K562 (cell line): Measurements from ENCODE around the gene TMEM107. TPM values are rescaled to one million over a fixed set of nuclear protein-coding genes. Genes with fewer than 3 reads are reported as not detected.

Source experiments
- ATAC-seq: fragments of 200-7000 bp; cut with Tn5 transposase; 3 replicates; pipeline ENCODE4 v1.9.1; 2020; ENCODE audit warnings: moderate library complexity
- BruUV-seq: library from RNA; stranded (reverse); fragments of 400-500 nt; replicated peaks from 2 replicates; lab custom pipeline; 2021; lab: Mats Ljungman, UMichigan
- CTCF ChIA-PET: fragments of 300-600 bp; formaldehyde crosslinking; extraction: SDS; loops from one replicate; lab custom pipeline; 2021; ENCODE audit warnings: low intra/inter-chr PET ratio; lab: Yijun Ruan, JAX
- POLR2A ChIA-PET: fragments of 300-600, 350-650 bp; sonication (Branson Sonifier 250); formaldehyde crosslinking; extraction: SDS; loops from one replicate; lab custom pipeline; 2021; ENCODE audit warnings: antibody characterized with exemption, inconsistent platforms; lab: Yijun Ruan, JAX
- DNase-seq, 4 experiments: peaks; one replicate each; pipeline versions ENCODE4 v3.0.0 to v3.0.0-alpha.2; 2011 to 2018; ENCODE audit warnings: low spot score in 3 of 4, mixed read lengths in 3 of 4; ENCODE audit errors: extremely low read depth in 1 of 4
- FAIRE-seq: peaks from 2 replicates; lab custom pipeline; 2011; peaks lifted over from hg19 to GRCh38; lab: Jason Lieb, UNC
- H2AFZ ChIP-seq: 2 replicates; pipeline ENCODE4 v1.6.0; 2011; ENCODE audit warnings: low read depth, low read length, control low read depth, inconsistent platforms
- H3K27ac ChIP-seq: fragments of 200-600 bp; 3 replicates; pipeline ENCODE4 v1.8.0; 2011; ENCODE audit warnings: low read depth, mild to moderate bottlenecking, control low read depth, inconsistent platforms, low read length, moderate library complexity, mixed read lengths; ENCODE audit errors: extremely low read depth
- H3K27me3 ChIP-seq, 2 experiments: fragments of 300-600 bp in 1 of 2; 2 replicates in 1 of 2; 3 replicates in 1 of 2; pipeline versions ENCODE4 v1.6.0 to v1.8.0; 2011; ENCODE audit warnings: inconsistent platforms in 2 of 2, low read length in 2 of 2, mild to moderate bottlenecking in 1 of 2, mixed read lengths in 1 of 2, moderate library complexity in 1 of 2; ENCODE audit not compliant: control insufficient read depth in 2 of 2, insufficient read depth in 2 of 2
- H3K36me3 ChIP-seq: fragments of 300-600 bp; 3 replicates; pipeline ENCODE4 v1.8.0; 2011; ENCODE audit warnings: mild to moderate bottlenecking, low read length, inconsistent platforms; ENCODE audit not compliant: control insufficient read depth, insufficient read depth
- H3K4me1 ChIP-seq, 2 experiments: fragments of 200-600 bp in 1 of 2; replicated peaks in 1 of 2; 2 replicates in 1 of 2; 3 replicates in 1 of 2; pipeline versions ENCODE4 v1.5.1 to v1.8.0; 2011; ENCODE audit warnings: inconsistent platforms in 2 of 2, low read length in 2 of 2, mild to moderate bottlenecking in 1 of 2, mixed read lengths in 1 of 2, moderate library complexity in 1 of 2; ENCODE audit not compliant: control insufficient read depth in 2 of 2, insufficient read depth in 2 of 2
- H3K4me2 ChIP-seq: 2 replicates; pipeline ENCODE4 v1.6.1; 2011; ENCODE audit warnings: low read length, control low read depth, inconsistent platforms, mixed read lengths; ENCODE audit not compliant: insufficient read depth
- H3K4me3 ChIP-seq: fragments of 200-600 bp; sonication (generic), shearing (Covaris generic); 2 replicates; pipeline ENCODE4 v1.5.1; 2016; ENCODE audit warnings: control low read depth, inconsistent platforms
- H3K79me2 ChIP-seq: fragments of 200-600 bp; 3 replicates; pipeline ENCODE4 v1.8.0; 2011; ENCODE audit warnings: low read length, inconsistent platforms; ENCODE audit not compliant: control insufficient read depth, insufficient read depth
- H3K9ac ChIP-seq, 2 experiments: 2 replicates each; pipeline versions ENCODE4 v1.6.0 to v1.6.1; 2011; ENCODE audit warnings: low read depth in 2 of 2, low read length in 2 of 2, control low read depth in 1 of 2, inconsistent platforms in 1 of 2, mild to moderate bottlenecking in 1 of 2, mixed read lengths in 1 of 2; ENCODE audit not compliant: insufficient read depth in 1 of 2
- H3K9me1 ChIP-seq: one replicate; pipeline ENCODE4 v1.6.0; 2011; ENCODE audit warnings: inconsistent platforms, mild to moderate bottlenecking, low read length, moderate library complexity; ENCODE audit not compliant: control insufficient read depth, insufficient read depth
- H3K9me3 ChIP-seq: replicated peaks from 2 replicates; pipeline ENCODE4 v1.5.1; 2011; ENCODE audit warnings: low read depth, low read length, inconsistent platforms; ENCODE audit not compliant: control insufficient read depth, insufficient read depth
- H4K20me1 ChIP-seq: replicated peaks from 2 replicates; pipeline ENCODE4 v1.6.1; 2011; ENCODE audit warnings: low read length, inconsistent platforms, mixed read lengths; ENCODE audit not compliant: control insufficient read depth, insufficient read depth
- MCM2 ChIP-seq: fragments of 450-650 bp; IDR thresholded peaks from 2 replicates; pipeline ENCODE4 v1.6.1; 2017; ENCODE audit warnings: low read depth, mild to moderate bottlenecking
- TFAP4 ChIP-seq: sonication (generic); formaldehyde crosslinking; IDR thresholded peaks from 2 replicates; pipeline ENCODE4 v1.8.0; 2022; ENCODE audit warnings: missing genetic modification reagents, mild to moderate bottlenecking, moderate library complexity, borderline replicate concordance
- ZBTB34 ChIP-seq: fragments of 250-450 bp; sonication (Bioruptor Pico); IDR thresholded peaks from 2 replicates; pipeline ENCODE4 v1.8.0; 2021; ENCODE audit warnings: mild to moderate bottlenecking, moderate library complexity
- WGBS: fragments of 100-300 bp; shearing (Covaris generic); methylation state at CpG from one replicate; pipeline ENCODE4 v1.1.6; 2016; ENCODE audit warnings: low coverage, mixed read lengths; ENCODE audit not compliant: insufficient coverage; ENCODE audit errors: missing lambda C conversion rate; 5-methylcytosine and 5-hydroxymethylcytosine counted together
- in situ Hi-C: fragments of 300-500 bp; cut with MboI; formaldehyde crosslinking; loops from 4 replicates; pipeline ENCODE4 v1.15.0; 2018; ENCODE audit warnings: inconsistent platforms, mixed read lengths
- intact Hi-C: fragments of 100-400 bp; cut with micrococcal nuclease; formaldehyde crosslinking; loops from 2 replicates; pipeline ENCODE4 v1.14.2; 2022
- polyA plus RNA-seq, 8 experiments: library from polyadenylated mRNA; depleted of rRNA in 4 of 8; stranded (reverse) in 5 of 8; unstranded in 3 of 8; fragments of >200 nt; fragmentation: Nextera tagmentation in 2 of 8; fragmentation: Illumina TruSeq in 1 of 8; extraction: Ambion mirVana in 2 of 8; extraction: Trizol in 1 of 8; gene quantifications; 2 replicates each; pipeline versions ENCODE4 v1.2.1 to v1.2.3, GENCODE V29; 2011 to 2014; ENCODE audit warnings: inconsistent platforms in 1 of 8, missing spikeins in 1 of 8
- total RNA-seq, 7 experiments: library from RNA; depleted of rRNA in 6 of 7; stranded (reverse); fragments of >200 nt in 6 of 7; fragmentation: Illumina TruSeq in 2 of 7; extraction: Trizol in 2 of 7; gene quantifications; 2 replicates each; pipeline versions ENCODE4 v1.2.1 to v1.2.3, GENCODE V29; 2011 to 2021; ENCODE audit warnings: low replicate concordance in 1 of 7

Gene TMEM107
- total and polyA plus RNA-seq, 9 of the 15 experiments (the other 6 are each of a cell fraction or from before 2014, with no cell fraction given): 7.1 to 26.2 (median 16.9) TPM

GRCh38 chr17:8160741-8161221 is 15.4 kb downstream of the TMEM107 start:
- in situ Hi-C loops: no loop called here

More at GRCh38 chr17:8160741-8161221, 15.4 kb downstream of the TMEM107 start:
- POLR2A ChIA-PET: interaction anchor here (0.9 to 8.6 kb wide), 5 partner anchors 9 to 64 kb away, joined by 3 to 105 read pairs (median 3); partner anchors contain the start of gene PER1
- TF ChIP-seq MCM2: no peak
- TF ChIP-seq TFAP4 (CRISPR knock-in tag): 0 out of 2 replicates have a peak, but pooled peaks have one; percentile 19
- TF ChIP-seq ZBTB34 (CRISPR knock-in tag): no peak
- TF ChIP-seq, all 486 proteins: peak for 1
- intact Hi-C loops: no loop called here
- no peaks in the 10 kb centered on the region for H3K27me3 ChIP-seq
- peak overlapping the region; percentile 46; the same call in 1 of the 2 replicates for H3K4me2 ChIP-seq
- H3K79me2 ChIP-seq: peaks cover 34% of the 10 kb centered on the region
- no peak overlapping the region for H3K4me3 ChIP-seq
- CTCF ChIA-PET: no interaction called here
- WGBS: 55% methylated on average over 5 of the region's 5 CpGs
- peaks cover 5% of the 10 kb centered on the region for H3K9me1 ChIP-seq
- peak overlapping the region; percentile 38; the same call in 1 of the 3 replicates for H3K27ac ChIP-seq
- peak overlapping the region; percentile 57 to 96; a peak in 2 of 4 replicates for H3K9ac ChIP-seq
- peaks cover 29% of the 10 kb centered on the region; the same call in 2 of the 3 replicates for H3K36me3 ChIP-seq
- ATAC-seq (no peak), DNase-seq (no peak), FAIRE-seq (no peak)
- H4K20me1 ChIP-seq: 0 out of 2 replicates have a peak, but pooled peaks cover 12% of the 10 kb centered on the region
- peaks cover 36 to 62% of the 10 kb centered on the region in 2 experiments for H3K4me1 ChIP-seq
- no peaks in the 10 kb centered on the region for H3K9me3 ChIP-seq
- no TSS peak for BruUV-seq
- H2AFZ ChIP-seq: no peak overlapping the region
